Heart right ventricle (tissue), 16 donors: ENCODE results near the gene ACYP1. TPM values are rescaled to one million over a fixed set of nuclear protein-coding genes. Genes with fewer than 3 reads are reported as not detected.

Experiments used
- ATAC-seq, 8 donors: fragments of 200-7000 bp; cut with Tn5 transposase; one replicate each; pipeline ENCODE4 v1.9.1; 2020; ENCODE audit warnings: mild to moderate bottlenecking in 8 of 8, moderate library complexity in 8 of 8, moderate number of reproducible peaks in 1 of 8
- DNase-seq, 2 donors: peaks; one replicate each; pipeline ENCODE4 v3.0.0-alpha.2; 2020
- H3K27ac ChIP-seq, 10 donors: fragments of 200-600 bp; sonication (generic) in 2 of 10; one replicate each; pipeline versions ENCODE4 v1.5.0 to v1.8.0; 2020 to 2022; ENCODE audit warnings: mild to moderate bottlenecking in 3 of 10
- H3K27me3 ChIP-seq, 7 donors: fragments of 200-600 bp; one replicate each; pipeline ENCODE4 v1.8.0; 2021 to 2022; ENCODE audit warnings: mild to moderate bottlenecking in 2 of 7
- H3K36me3 ChIP-seq, 9 donors: fragments of 200-600 bp; sonication (generic) in 1 of 9; one replicate each; pipeline versions ENCODE4 v1.5.0 to v1.8.0; 2020 to 2022; ENCODE audit warnings: mild to moderate bottlenecking in 2 of 9
- H3K4me1 ChIP-seq, 9 donors: fragments of 200-600 bp; sonication (generic) in 1 of 9; one replicate each; pipeline versions ENCODE4 v1.5.0 to v1.8.0; 2020 to 2022; ENCODE audit warnings: mild to moderate bottlenecking in 4 of 9
- H3K4me3 ChIP-seq, 10 donors: fragments of 200-600 bp; sonication (generic) in 2 of 10; one replicate each; pipeline versions ENCODE4 v1.5.0 to v1.8.0; 2020 to 2022; ENCODE audit warnings: mild to moderate bottlenecking in 7 of 10, moderate library complexity in 2 of 10
- H3K9me3 ChIP-seq, 11 donors: fragments of 200-600 bp in 10 of 11; sonication (generic) in 2 of 11; one replicate each; pipeline versions ENCODE4 v1.5.0 to v1.8.0; 2013 to 2022; ENCODE audit warnings: mild to moderate bottlenecking in 2 of 11, control low read depth in 1 of 11, moderate library complexity in 1 of 11
- CTCF ChIP-seq, 9 donors: fragments of 200-600 bp; sonication (generic) in 2 of 9; IDR thresholded peaks; one replicate each; pipeline versions ENCODE4 v1.5.0 to v1.8.0; 2021 to 2022; ENCODE audit warnings: antibody characterized with exemption in 9 of 9, mild to moderate bottlenecking in 5 of 9, moderate library complexity in 1 of 9
- WGBS, 2 donors: extraction: QIAGEN DNeasy Blood & Tissue Kit; methylation state at CpG; one replicate each; pipeline ENCODE4 v1.1.7; 2013; ENCODE audit warnings: inconsistent platforms in 1 of 2; 5-methylcytosine and 5-hydroxymethylcytosine counted together
- intact Hi-C, 10 donors: fragments of 100-400 bp; cut with DNase I; formaldehyde crosslinking; loops; one replicate each; pipeline versions ENCODE4 v1.11.1 to v1.14.2; 2022
- polyA plus RNA-seq, 2 donors: library from polyadenylated mRNA; stranded (reverse); fragments of 200-250 nt; gene quantifications; one replicate each; pipeline ENCODE4 v1.2.3, GENCODE V29; 2013
- total RNA-seq, 10 donors: library from RNA; stranded (reverse); fragmentation: NEBNext Ultra II Directional in 3 of 10; extraction: Animal tissue kit (Norgen Biotek cat#: 25700) in 3 of 10; gene quantifications; one replicate each; pipeline versions ENCODE4 v1.2.1 to v1.2.4, GENCODE V29; 2021 to 2023
- donor health status: Arrhythmogenic right ventricular cardiomyopathy.
- donor health status: ischemic (EF 13 %, LVEDD 7.1; RV severe dilation, severe dysfunction).
- donor health status: healthy with polysubstance abuse.
- donor health status: DM: no; HTN: yes; CAD: no.
- donor health status: DM: no; HTN: no; CAD: no.
- donor health status: ischemic (EF 25% LVEDD 6.9; RV normal size, moderate dysfunction).
- donor health status: ischemic (EF 25% LVEDD 5.7; RV mildly dilated, moderate dysfunction).
- donor health status: healthy.
- donor health status: DM: yes; HTN: yes; CAD: no.
- donor health status: Ischemic cardiomyopathy.
- donor health status: ischemic (EF 35%, LVEDD 5.7; RV mildly dilated, moderate dysfunction).
- donor health status: nonischemic (EF 11% LVEDD 7.7; RV severe dilation, severe dysfunction).
- donor health status: DM: yes; HTN: yes; CAD: no.
- donor health status: PGD.
- donor health status: ischemic (EF 29% LVEDD 5.4; RV normal size, mild dysfunction).
- donor health status: nonischemic (EF 23%, LVEDD 6.1; RV moderate dilation, normal function).

Gene ACYP1
- total and polyA plus RNA-seq, 12 donors, result 7.9 to 34.9 (median 10.1) TPM

- Histone ChIP-seq H3K27me3 (no peaks in the 10 kb centered on the region), H3K27ac (no peak overlapping the region), H3K4me1 (peaks cover 0 to 59% (median 35%) of the 10 kb centered on the region in 9 donors), H3K36me3 (peaks cover 0 to 22% (median 0%) of the 10 kb centered on the region in 9 donors), H3K9me3 (no peaks in the 10 kb centered on the region), H3K4me3 (no peak overlapping the region)
- TF ChIP-seq CTCF (IDR thresholded peaks at IDR 0.05), result no peak
- no peak for DNase-seq
- intact Hi-C loops, result no loop called here
- no peak for ATAC-seq
- 93 to 96% methylated on average over 2 of the region's 2 CpGs for WGBS, 2 donors
These were observed 15.7 kb downstream of the ACYP1 start for GRCh38 chr14:75048101-75048500.

- Histone ChIP-seq H3K4me3 (no peak overlapping the region), H3K27me3 (no peaks in the 10 kb centered on the region), H3K9me3 (no peaks in the 10 kb centered on the region), H3K36me3 (peaks cover 0 to 27% (median 0%) of the 10 kb centered on the region in 9 donors), H3K27ac (no peak overlapping the region), H3K4me1 (peaks cover 0 to 59% (median 35%) of the 10 kb centered on the region in 9 donors)
- ATAC-seq (no peak), DNase-seq (no peak)
- 93 to 94% methylated on average over 4 of the region's 4 CpGs for WGBS, 2 donors
- no peak for TF ChIP-seq CTCF (IDR thresholded peaks at IDR 0.05)
- intact Hi-C loops, result no loop called here
These were observed 16.3 kb downstream of the ACYP1 start for GRCh38 chr14:75047506-75047905.

GRCh38 chr14:75046899-75047298, 16.9 kb downstream of the ACYP1 start:
- TF ChIP-seq CTCF (IDR thresholded peaks at IDR 0.05), result no peak
- Histone ChIP-seq H3K4me3 (no peak overlapping the region), H3K9me3 (no peaks in the 10 kb centered on the region), H3K36me3 (peaks cover 0 to 33% (median 4%) of the 10 kb centered on the region in 9 donors), H3K27ac (no peak overlapping the region), H3K27me3 (no peaks in the 10 kb centered on the region), H3K4me1 (peaks cover 0 to 61% (median 39%) of the 10 kb centered on the region in 9 donors)
- ATAC-seq (no peak), DNase-seq (no peak)
- intact Hi-C loops, result no loop called here
- 91 to 96% methylated on average over 3 of the region's 3 CpGs for WGBS, 2 donors

- WGBS, 2 donors, result 47 to 65% methylated on average over 5 of the region's 5 CpGs
- peaks cover 0 to 66% (median 36%) of the 10 kb centered on the region in 9 donors for H3K4me1 ChIP-seq
- peak in 1 of 8 donors; percentile 57 for ATAC-seq
These were observed 17.5 kb downstream of the ACYP1 start for GRCh38 chr14:75046275-75046674.

More at GRCh38 chr14:75046275-75046674, 17.5 kb downstream of the ACYP1 start:
- intact Hi-C loops, result no loop called here
- Histone ChIP-seq H3K9me3 (no peaks in the 10 kb centered on the region), H3K4me3 (no peak overlapping the region), H3K27me3 (no peaks in the 10 kb centered on the region), H3K27ac (no peak overlapping the region), H3K36me3 (peaks cover 0 to 39% (median 5%) of the 10 kb centered on the region in 9 donors)
- no peak for TF ChIP-seq CTCF (IDR thresholded peaks at IDR 0.05)
- DNase-seq, result no peak
